ENCODE results near the gene NVL.

The NVL gene

GRCh38 chr1:224198572-224198971 lies 131.4 kb downstream of the NVL start:
- DNase-seq (ENCODE audit: low read depth, low spot score), result no peak

GRCh38 chr1:224196813-224197600 lies 133.0 kb downstream of the NVL start:
- DNase-seq (ENCODE audit: low read depth, low spot score), result no peak

DNA sequence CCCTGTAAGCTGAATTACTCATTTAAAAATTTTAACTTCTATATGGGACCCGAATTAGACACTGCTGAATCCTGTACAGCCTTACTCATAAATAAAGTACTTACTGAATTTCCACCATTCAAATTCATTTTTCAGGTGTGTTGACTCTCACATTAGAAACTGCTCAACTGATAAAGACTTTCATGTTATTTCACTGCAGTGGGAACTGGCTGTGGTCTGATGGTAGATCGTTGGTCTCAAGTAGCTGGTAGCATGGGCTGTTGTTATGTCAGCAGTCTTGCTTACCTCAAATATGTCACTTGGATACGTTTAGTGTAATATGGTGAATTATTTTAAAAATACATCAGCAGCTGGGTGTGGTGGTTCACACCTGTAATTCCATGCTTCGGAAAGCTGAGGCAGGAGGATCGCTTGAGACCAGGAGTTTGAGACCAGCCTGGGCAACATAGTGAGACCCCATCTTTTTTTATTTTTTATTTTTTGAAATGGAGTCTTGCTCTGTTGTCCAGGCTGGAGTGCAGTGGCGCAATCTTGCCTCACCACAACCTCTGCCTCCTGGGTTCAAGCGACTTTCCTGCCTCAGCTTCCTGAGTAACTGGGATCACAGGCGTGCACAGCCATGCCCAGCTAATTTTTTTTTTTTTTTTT lies 136.5 kb downstream of the NVL start:
- no peak for DNase-seq (ENCODE audit: low read depth, low spot score)

- no peak for DNase-seq (ENCODE audit: low read depth, low spot score)
Measured at GRCh38 chr1:224192082-224192788, 137.7 kb downstream of the NVL start.

DNA sequence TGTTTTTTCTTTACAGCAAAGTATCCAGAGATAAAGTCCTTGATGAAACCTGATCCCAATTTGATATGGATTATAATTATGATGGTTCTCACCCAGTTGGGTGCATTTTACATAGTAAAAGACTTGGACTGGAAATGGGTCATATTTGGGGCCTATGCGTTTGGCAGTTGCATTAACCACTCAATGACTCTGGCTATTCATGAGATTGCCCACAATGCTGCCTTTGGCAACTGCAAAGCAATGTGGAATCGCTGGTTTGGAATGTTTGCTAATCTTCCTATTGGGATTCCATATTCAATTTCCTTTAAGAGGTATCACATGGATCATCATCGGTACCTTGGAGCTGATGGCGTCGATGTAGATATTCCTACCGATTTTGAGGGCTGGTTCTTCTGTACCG lies 140.4 kb downstream of the NVL start:
- no peak for DNase-seq (ENCODE audit: low read depth, low spot score)

GRCh38 chr1:224188286-224188685 lies 141.7 kb downstream of the NVL start:
- DNase-seq (ENCODE audit: low read depth, low spot score), result no peak

GRCh38 chr1:224185208-224185607 lies 144.8 kb downstream of the NVL start:
- DNase-seq (ENCODE audit: low read depth, low spot score), result no peak

DNA sequence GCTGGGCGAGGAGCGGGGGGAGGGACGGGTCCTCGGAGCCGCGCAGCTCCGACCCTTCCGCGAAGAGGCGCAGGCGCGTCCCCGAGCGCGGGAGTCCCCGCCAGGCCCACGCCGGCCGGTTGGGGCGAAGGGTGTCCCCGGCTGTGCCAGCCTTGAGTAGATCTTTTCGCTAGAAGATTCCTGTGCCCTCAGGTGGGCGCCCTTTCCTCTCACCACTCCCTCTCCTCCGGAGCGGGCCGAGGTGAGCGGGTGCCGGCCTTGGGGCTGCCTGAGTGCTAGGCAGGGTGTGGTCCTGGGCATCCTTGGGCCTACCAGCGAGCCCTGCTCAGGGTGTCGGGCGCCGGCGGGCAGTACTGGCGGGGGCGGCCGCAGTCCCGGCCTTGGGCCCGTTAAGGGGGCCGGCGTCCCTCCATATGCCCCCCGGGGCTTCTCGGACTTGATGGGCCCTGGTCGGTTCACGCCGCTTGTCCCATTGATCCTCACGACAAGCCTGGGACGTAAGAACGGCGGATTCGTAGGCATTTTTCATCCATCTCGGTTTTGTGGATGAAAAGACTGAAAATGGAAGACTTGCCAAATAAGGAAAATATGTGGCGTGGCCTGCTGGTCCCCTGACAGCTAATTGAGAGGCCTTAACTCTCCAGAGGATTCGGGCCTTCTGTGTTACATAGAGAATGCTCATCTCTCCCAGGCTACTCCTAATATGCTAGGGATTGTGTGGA lies 146.2 kb downstream of the NVL start:
- no peak for DNase-seq (ENCODE audit: low read depth, low spot score)

GRCh38 chr1:224182866-224183590 lies 146.9 kb downstream of the NVL start, which contains the start of gene DEGS1:
Gene DEGS1, plus strand, starts transcription at chr1:224183240. Its CDS starts 97 bp downstream, at chr1:224183337.
- no peak for DNase-seq (ENCODE audit: low read depth, low spot score)

DNA sequence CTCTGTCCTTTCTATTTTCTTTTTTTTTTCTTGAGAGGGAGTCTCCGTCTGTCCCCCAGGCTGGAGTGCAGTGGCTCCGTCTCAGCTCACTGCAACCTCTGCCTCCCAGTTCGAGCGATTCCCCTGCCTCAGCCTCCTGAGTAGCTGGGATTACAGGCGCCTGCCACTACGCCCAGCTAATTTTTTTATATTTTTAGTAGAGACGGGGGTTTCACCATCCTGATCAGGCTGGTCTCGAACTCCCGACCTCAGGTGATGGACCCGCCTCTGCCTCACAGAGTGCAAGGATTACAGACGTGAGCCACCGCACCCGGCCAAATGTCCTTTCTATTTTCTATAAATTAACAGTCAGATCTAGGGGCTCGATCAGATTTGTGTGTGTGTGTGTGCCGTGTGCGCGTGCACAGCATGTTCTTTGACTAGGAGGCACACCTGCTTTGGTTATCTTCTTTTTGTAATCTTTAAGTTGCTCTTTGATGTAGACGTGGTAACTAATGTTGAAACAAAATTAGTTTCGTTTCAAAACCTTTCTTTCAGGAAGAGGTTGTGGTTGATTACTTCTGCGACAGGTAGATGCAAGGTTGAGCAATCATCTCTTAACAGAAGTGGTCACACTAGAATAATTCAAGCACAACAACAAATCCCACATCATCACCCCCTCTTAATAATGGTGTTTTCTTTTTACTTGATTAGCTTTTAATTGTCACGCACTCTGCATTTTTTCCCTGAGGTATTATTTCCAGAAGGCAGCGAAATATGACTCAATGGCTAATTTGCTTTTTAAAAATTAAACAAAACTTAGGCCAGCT lies 147.7 kb downstream of the NVL start:
- no peak for DNase-seq (ENCODE audit: low read depth, low spot score)

DNA sequence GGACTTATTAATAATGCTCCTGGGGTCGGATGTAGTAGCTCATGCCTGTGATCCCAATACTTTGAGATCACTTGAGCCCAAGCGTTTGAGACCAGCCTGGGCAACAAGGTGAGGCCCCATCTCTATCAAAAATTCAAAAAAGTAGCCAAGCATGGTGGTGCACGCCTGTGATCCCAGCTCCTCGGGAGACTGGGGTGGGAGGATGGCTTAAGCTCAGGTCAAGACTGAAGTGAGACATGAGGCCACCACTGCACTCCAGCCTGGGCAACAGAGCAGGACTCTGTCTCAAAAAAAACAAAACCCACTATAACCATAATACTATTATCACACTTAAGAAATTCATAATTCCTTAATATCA lies 148.5 kb downstream of the NVL start:
- DNase-seq (ENCODE audit: low read depth, low spot score), result no peak

DNA sequence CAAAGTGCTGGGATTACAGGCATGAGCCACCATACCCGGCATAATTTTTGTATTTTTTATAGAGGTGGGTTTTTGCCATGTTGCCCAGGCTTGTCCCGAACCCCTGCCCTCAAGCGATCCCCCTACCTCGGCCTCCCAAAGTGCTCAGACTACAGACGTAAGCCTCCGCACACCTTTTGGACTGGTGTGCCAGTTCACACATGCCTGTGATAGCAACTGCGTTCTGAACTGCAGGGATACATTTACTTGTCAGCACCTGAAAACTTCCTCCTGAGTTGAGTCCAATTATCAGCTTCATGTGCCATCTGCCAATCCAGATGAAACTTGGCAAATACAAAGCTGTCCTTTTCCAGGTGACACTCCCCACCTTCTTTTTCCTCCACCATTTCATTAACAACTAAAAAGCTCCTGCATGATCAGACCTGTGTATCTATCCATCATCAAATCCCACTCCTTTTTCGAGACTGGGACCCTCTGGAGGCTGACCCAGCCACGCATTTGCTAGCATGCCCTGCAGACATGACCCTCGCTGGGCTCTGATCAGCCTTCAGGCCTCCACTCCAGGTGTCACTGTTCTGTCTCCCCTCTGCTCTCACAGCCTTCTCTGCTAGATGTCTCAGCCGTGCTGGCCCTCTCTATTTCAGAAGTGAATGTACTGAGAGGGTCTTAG lies 149.1 kb downstream of the NVL start:
- no peak for DNase-seq (ENCODE audit: low read depth, low spot score)

GRCh38 chr1:224178894-224179293 lies 151.1 kb downstream of the NVL start:
- DNase-seq (ENCODE audit: low read depth, low spot score), result no peak

GRCh38 chr1:224177356-224177999 lies 152.5 kb downstream of the NVL start:
- DNase-seq (ENCODE audit: low read depth, low spot score), result no peak

Measured in brain pericyte (primary cell).